Stimulated activated CD4-positive, alpha-beta T cell treated with anti-CD3 and anti-CD28 coated beads, Interleukin-2, amount 100 ng/mL, for 24 hours (primary cell): ENCODE measurements around the gene HSD17B3.
A peak's percentile ranks its signal among the peaks of the same experiment; 100 is the strongest.
"Not testable (repeated sequence)": the region's sequence is repeated elsewhere in the genome, so short reads cannot be mapped to it uniquely, and the experiment has no call there.

Source experiments
- DNase-seq, 2 donors: peaks; one replicate each; pipeline ENCODE4 v3.0.0-alpha.2; 2020

HSD17B3 gene

DNA sequence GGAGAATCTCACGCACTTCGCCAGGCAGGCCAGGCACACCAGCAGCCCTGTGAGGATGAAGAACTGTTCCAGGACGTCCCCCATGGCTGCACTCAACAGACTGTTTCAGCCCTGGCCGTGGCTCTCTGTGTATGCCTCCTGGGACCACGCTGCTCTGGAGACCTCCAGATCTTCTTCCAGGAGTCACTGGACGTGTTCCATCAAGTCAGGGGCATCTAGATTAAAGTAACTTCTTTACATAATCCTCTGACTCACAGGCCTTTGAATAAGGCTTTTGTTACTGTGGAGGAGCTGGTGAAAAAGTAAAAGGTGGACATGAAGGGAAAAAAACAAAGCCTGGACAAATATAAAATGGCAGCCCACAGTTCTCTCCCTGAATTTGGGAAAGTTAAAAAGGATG is at the start of gene HSD17B3:
HSD17B3 (minus strand) TSS at position 156 of the 400 bp plus-strand sequence; CDS start at position 84, 72 bp downstream.
- DNase-seq, result no peak

DNA sequence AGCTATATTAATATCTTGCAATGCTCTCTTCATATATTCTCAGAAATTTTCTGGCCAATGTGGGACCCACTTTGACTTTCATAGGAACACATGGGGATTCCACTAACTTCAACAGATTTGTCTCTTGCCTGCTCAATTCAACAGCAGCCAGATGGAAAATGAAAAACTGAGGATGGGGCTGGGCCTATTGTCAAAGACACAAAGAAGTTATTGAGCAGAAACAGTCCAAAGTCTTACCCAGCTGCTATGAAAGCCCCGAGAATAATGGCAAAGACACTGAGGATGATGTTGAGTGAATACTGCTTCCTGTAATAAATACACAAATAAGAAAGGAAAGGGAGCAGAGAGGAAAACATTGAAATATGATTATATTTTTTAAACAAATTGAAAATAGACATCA is 48.9 kb upstream of the HSD17B3 start:
- DNase-seq, result no peak

DNA sequence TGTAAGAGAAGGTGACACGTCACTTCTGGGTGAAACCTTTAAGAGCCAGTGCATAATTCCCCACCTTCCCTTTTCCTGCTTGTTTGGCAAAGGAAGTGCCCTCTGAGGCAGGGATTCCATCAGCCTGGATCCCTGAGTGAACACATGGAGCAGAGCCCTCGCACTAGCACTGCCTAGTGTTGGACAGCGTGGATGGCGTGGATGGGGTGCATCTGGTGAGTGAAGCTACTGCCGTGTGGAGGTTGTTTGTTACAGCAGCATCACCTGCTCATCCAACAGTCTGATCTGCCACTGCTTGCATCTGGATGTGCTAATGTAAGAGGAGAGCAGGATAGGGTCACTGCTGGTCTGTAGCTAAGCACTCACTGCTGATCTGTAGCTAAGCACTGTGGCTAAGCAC is 46.3 kb upstream of the HSD17B3 start:
- DNase-seq, result no peak

DNA sequence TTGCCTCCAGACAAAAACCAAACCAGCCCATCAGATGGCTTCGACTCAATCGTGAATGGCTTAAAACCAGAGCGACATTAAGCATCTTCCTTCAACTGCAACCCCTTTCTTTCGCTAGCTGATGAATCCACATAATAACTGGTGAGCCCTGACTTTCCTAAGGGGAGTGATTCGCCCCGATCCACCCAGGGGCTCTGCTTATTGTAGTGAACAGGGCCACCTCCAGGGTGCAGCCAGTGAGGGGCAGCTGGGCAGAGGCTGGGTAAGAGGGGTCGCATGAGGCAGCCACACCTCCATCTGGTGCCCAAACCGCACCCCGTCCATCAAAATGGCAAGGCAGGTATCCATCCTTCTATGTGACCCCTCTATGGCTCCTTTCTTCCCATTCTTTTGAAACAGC is 43.6 kb upstream of the HSD17B3 start:
- no peak for DNase-seq

DNA sequence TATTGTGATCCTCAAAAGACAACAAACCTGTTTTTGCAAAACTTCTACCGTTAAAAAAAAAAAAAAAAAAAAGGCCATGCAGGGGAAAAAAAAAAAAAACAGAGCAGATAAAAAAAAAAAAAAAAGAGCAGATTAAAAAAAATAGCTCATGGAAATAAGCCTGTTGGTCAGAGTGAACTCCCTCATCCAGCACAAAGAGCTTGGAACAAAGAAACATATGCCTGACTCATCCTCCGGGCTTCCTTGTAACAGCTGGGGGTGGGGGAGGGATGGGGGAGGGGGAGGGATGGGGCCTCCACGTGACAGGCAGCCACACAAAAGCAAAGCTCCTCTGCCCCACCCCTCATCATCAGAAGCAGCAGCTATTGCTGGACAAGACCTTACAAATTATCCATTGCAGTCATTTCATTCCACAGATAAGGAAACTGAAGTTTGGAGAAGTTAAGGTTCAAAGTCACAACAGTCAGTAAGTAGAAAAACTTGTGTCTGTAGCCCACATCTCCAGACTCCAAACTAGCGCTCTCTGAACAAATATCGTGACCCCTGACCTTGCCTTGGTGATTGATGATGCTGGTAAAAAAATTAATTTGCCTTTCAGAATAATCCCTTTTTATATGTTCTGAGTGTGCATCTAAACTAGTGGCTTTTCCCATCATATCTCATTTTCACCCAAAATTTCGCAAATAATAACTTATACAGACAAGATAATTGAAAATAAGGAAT is 42.6 kb upstream of the HSD17B3 start:
- DNase-seq, result no peak

DNA sequence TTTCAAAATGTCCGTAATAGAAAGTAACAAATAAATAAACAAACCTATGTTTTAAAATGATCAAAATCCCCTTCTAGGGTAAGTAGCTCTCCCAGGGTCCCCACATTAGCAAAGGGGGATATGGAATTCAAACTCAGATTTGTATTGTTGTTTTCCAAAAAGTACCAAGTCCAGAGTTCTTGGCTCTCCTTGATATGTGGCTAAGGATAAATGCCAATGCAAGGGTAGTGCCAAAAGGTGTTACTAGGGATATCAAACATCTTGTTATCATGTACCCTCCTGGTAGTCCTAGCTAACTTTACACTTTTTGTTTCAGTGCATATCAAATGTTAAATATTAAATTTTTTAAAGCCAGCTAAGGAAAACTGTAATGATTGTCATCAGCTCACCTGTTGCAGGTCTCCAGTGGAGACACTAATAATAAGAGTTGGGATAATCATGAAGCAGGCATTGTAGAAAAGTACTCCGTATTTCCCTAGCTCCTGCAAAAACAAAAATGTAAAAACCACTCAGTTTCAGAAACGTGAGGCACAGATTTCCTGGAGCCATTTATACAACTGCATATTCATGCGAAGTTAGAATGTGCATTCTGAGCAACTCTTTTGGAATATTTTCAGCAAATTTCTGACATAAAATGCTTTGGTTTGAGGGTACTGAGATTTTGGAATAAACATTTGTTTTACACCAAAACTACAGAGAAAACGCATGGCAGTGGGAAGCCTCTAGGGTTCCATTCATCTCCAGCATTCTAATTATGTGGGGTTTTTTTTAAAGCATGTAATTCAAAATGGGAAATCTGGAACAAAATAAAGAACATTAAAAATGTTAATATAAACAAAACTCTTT is 41.8 kb upstream of the HSD17B3 start:
- no peak for DNase-seq

DNA sequence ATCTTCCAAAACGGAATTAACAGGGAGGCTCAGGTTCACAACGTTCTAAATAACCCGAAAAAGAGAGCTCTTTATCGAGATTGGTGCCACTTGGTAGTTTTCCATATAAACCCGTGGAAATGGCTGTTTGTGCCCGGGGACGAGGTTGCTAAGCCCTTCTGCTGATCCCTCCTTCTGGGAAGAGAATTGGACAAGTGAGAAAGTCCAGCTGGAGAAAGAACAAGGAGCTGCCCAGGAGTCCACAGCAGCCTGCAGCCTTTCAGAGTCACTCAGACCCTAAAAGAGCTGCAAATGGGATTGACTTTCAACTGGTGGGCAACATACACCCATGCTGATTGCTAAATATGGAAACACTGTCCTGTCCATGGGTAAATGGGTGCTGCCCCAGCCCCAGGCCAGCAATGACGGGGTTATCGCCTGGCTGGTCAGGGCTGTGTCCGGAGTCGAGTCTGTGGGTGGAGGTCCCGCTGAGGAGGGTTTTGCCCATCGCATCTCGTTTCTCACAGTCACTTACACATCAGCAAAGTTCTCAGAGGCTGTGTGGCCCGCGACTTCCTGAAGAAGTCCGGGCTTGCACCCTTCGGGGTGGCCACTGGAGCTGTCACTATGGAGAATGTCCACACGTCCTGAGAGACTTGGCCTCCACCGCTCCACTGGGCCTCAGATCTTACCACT is 40.7 kb upstream of the HSD17B3 start:
- no peak for DNase-seq

DNA sequence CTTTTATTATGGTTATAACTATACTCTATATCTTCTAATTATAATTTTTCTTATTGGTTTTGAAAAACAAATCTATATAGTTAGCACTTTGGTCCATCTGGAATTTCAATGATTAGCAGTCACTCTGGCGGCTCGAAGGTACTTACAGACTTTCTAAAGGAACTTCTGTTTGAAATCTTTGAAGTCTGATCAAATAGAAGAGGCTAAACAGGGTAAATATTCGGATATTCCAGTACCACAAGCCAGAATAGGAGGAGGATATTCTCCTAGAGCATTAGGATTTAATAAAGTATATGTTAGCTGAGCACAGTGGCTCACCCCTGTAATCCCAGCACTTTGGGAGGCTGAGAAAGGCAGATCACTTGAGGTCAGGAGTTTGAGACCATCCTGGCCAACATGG is 38.7 kb upstream of the HSD17B3 start:
- no peak for DNase-seq

DNA sequence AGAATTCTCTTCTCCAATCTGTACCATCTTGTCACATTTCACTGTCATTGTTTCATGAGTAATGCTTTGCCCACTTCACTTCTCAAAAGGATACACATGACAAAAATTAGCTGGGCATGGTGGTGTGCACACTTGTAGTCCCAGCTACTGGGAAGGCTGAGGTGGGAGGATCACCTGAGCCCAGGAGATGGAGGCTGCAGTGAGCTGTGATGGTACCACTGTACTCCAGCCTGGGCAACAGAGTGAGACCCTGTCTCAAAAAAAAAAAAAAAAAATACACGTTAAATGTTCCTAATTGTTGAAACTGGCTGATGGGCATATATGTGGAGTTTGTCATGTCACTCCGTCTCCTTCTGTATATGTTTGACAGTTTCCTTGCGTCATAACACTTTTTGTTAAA is 36.3 kb upstream of the HSD17B3 start:
- no peak for DNase-seq

DNA sequence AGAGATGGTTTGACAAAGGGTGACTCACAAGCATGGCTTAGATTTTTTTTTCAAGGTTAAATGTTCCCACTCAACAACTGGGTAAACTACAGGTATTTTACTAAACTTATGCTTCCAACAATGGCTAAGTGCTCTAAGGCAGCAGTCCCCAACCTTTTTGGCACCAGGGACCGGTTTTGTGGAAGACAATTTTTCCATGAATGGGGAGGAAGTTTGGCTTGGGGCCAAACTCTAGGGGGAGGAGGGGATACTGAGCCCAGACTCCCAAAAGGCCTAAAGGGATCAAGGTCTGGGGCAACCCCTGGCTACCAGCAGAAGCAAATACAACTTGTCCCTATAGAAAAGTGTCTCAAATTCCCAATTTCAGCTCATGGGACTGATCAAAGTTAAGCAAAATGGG is 32.0 kb upstream of the HSD17B3 start:
- DNase-seq, result no peak

DNA sequence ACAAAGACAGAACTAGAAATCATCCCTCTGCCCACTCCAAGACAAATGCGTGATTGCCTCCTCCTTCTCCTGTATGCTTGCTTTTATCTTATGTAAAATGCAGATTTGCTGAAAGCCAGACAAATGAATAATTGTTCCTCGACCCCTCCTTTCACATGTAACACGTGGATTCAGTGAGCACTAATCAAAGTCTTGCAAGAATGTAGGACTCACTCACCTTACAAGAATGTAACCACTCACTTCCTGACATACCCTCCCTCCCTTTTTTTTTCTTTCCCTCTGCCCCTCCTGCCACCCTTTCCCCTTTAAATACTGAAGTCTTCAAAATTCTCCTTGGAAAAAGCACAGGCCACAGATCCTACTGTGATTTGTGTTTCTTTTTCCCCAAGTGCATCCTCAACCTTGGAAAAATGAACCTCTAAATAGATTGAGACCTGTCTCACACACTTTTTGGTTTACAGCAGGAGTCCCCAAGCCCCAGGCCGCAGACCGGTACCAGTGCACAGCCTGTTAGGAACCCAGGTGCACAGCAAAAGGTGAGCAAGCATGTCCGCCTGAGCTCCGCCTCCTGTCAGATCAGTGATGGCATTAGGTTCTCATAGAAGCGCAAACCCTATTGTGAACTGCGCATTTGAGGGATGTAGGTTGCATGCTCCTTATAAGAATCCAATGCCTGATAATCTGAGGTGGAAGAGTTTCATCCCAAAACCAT is 29.4 kb upstream of the HSD17B3 start:
- no peak for DNase-seq

DNA sequence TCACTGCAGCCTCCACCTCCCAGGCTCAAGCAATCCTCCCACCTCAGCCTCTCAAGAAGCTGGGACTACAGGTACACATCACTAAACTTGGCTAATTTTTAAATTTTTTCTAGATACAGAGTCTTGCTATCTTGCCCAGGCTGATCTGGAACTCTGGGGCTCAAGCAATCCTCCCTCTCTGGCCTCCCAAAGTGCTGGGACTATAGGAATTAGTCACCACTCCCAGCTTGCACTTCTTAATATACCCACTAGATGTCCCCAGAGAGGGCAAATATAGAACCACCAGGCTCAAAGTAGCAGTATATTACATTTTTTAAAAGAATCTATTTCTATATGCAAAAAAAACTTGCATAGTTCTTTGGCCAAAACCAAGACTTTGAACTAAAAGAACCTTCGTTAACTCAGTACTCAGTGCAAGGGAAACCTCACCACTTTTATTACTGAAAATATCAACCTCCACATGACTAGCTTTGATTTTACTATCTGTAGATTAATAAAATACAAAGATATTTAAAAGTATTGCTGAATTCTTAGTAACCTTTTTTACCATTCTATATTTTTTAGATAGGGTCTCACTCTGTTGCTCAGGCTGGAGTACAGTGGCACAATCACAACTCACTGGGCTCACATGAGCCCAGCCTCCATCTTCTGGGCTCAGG is 25.8 kb upstream of the HSD17B3 start:
- peak; percentile 28 to 53 for DNase-seq

DNA sequence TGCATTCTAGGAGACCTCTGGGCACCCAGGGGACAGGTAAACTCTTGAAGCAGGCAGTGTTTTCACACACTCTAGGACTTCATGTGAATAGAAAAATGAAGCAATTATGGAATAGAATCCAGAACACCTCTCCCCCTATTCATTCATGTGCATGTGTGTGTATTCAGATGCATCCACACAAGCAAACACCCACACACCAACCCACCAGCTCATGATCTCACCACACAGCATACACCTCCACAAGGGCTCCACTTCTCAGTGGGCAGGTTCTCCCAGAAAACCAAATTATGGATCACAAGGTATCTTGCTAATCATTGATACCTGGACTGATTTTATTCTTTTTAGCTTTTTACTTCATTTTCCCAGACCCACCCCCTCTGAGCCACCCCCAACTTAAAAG is 21.2 kb upstream of the HSD17B3 start:
- no peak for DNase-seq

DNA sequence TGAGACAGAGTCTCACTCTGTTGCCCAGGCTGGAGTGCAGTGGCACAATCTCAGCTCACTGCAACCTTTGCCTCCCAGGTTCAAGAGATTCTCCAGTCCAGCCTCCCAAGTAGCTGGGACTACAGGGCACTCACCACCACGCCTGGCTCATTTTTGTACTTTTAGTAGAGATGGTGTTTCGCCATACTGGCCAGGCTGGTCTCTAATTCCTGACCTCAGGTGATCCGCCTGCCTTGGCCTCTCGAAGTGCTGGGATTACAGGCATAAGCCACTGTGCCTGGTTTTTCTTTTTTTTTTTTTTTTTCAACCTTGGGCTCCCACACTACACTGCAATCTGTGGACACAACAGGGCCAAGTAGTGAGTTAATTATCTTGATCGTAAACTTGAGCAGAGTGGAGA is 20.8 kb upstream of the HSD17B3 start:
- not testable (repeated sequence) for DNase-seq

DNA sequence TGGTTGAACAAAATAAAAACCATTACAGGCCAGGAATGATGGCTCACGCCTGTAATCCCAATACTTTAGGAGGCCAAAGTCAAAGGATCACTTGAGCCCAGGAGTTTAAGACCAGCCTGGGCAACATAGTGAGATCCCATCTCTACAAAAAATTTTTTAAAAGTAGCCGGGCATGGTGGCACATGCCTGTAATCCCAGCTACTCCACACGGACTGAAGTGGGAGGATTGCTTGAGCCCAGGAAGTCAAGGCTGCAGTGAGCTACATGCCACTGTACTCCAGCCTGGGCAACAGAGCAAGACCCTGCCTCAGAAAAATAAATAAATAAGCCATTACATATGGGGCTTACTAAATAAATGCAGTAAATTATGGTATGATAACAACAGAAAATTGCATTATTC is 20.2 kb upstream of the HSD17B3 start:
- DNase-seq, result not testable (repeated sequence)

DNA sequence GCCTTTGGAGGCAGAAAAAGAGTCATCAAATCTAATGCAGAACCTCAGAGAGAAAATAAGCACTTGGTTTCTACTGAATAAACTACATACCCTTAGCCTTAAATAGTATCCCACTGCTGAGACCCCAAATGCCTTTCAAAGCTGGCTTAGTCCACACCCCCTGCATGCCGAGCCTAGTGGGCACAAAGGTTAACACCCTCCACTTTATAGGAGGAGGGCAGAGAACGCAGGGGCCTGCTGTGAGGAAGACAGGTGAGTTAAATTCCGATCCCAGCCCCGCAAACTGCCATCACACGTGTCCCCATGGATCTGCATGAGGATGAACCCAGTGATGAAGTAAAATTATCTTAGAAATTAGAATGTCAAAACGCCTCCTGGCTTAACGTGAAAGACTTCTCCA is 19.5 kb upstream of the HSD17B3 start:
- DNase-seq, result no peak

DNA sequence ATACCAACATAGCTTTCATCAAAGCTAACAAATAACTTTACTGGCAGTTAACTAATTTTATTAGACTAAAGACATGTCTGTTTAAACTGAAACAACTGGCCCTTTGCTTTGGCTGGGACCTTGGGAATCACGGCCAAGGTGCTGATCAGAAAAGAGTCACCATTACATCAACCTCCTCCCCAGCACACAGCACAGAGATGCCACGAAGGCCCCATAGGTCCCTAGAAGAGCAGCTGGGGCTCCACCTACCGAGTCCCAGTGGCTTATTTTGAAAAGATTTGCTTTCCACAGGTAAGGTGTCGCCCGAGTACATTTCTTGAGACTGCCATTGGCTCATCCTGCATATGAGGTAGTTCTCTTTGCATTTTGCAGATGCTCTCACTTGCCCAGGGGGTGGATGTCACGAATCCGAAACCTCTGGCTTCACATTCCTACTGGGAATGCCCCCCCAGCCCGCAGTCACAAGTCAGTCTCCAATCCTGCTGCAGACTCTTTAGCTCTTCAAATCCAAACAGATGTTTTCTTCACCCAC is 18.8 kb upstream of the HSD17B3 start:
- DNase-seq, result no peak

DNA sequence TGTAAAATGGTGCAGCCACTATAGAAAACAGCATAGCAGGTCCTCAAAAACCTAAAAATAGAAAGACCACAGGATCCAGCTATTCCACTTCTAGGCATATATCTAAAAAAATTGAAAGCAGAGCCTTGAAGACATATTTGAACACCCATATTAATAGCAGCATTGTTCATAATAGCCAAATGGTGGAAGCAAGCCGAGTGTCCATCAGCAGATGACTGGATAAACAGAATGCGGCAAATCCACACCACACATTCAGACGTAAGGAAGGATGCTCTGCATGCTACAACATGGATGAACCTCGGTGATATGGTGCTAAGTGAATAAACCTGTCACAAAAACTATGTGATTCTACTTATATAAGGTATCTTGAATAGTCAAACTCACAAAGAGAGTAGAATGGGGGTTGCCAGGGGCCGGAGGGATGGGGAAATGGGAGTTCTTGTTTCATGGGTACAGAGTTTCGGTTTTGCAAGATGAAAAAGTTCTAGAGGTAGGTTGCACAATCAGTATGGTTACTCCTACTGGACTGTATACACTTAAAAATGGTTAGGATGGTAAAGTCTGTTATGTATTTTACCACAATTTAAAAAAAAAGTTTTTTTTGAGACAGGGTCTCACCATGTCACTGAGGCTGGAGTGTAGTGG is 17.1 kb upstream of the HSD17B3 start:
- DNase-seq, result no peak

DNA sequence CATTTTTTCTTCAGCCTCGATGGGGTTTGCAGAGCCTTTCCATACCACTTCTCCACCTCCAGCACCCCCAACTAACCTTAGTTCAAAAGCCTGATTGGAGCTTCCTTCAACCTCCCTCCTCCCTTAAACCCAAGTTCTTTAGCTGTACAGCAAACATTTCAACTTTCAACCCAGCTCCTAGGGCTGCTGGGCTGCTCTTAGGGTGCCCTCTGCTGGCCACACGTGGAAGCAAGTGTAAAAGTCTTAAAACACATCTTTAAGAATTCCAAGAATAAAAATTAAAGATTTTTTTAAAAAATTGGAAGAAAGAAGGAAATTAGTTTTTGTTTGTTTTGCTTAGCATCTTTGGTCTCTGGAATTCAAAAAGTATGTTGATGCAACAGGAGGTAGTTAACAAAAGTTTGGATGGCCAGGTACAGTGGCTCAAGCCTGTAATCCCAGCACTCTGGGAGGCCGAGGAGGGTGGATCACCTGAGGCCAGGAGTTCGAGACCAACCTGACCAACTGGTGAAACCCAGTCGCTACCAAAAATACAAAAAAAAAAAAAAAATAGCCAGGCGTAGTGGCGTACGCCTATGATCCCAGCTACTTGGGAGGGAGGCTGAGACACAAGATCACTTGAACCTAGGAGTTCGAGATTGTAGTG is 15.5 kb upstream of the HSD17B3 start:
- peak; percentile 45 to 66 for DNase-seq

DNA sequence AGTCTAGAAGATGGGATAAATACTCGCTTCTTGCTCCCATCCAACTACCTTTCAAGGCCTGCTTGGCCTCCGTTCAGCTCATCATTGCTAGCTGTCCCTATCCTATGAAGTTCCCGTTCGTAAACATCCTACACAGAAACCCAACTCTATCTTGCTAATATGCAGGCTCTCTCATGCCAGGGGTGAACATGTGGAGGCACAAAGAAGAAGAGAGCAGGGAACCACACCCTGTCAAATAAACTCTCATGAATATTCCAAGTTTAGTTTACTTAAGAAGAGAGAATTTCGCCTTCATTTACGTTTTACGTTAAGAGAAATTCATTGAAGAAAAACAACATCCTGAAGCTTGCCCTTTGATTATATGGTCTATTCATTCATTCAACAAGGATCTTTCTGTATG is 7.9 kb upstream of the HSD17B3 start:
- DNase-seq, result no peak

DNA sequence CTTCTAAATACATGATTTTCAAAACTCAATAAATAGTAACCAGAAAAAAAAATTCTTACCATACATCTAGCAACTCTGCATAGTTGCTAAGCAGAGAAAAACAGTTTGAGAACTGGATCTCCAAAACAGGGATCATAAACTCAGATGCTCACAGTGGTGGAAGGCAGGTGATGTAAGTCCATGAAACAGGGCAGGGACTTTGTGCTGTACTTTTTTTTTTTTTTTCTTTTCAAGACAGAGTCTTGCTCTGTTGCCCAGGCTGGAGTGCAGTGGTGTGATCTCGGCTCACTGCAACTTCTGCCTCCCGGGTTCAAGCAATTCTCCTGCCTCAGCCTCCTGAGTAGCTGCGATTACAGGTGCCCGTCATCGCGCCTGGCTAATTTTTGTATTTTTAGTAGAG is 5.0 kb upstream of the HSD17B3 start:
- not testable (repeated sequence) for DNase-seq
